Stimulated activated CD8-positive, alpha-beta memory T cell treated with anti-CD3 and anti-CD28 coated beads, Interleukin-2, amount 100 ng/mL, for 1 hour (primary cell): Measurements from ENCODE around the gene KNTC1.
"Not testable (repeated sequence)": the region's sequence is repeated elsewhere in the genome, so short reads cannot be mapped to it uniquely, and the experiment has no call there.

ENCODE experiments used
- DNase-seq, 2 donors: peaks; one replicate each; pipeline ENCODE4 v3.0.0-alpha.2; 2020; ENCODE audit warnings: low read depth in 2 of 2

Gene KNTC1

GRCh38 chr12:122558745-122559641, 31.9 kb downstream of the KNTC1 start:
- DNase-seq: no peak

- DNase-seq: no peak
Measured at GRCh38 chr12:122560138-122560537, 33.1 kb downstream of the KNTC1 start.

GRCh38 chr12:122563361-122563760, 36.3 kb downstream of the KNTC1 start:
- no peak for DNase-seq

GRCh38 chr12:122566816-122567215, 39.8 kb downstream of the KNTC1 start:
- DNase-seq: not testable (repeated sequence)

GRCh38 chr12:122569288-122569687, 42.2 kb downstream of the KNTC1 start:
- no peak for DNase-seq

- not testable (repeated sequence) for DNase-seq
Measured at GRCh38 chr12:122570006-122570405, 43.0 kb downstream of the KNTC1 start.

- no peak for DNase-seq
Measured at GRCh38 chr12:122571821-122572220, 44.8 kb downstream of the KNTC1 start.

- DNase-seq: not testable (repeated sequence)
Measured at GRCh38 chr12:122583294-122583693, 56.2 kb downstream of the KNTC1 start.

GRCh38 chr12:122584177-122584863, 57.3 kb downstream of the KNTC1 start:
- no peak for DNase-seq

GRCh38 chr12:122590990-122591389, 63.9 kb downstream of the KNTC1 start:
- DNase-seq: no peak

GRCh38 chr12:122591966-122592365, 64.9 kb downstream of the KNTC1 start:
- DNase-seq: not testable (repeated sequence)

- DNase-seq: not testable (repeated sequence)
Measured at GRCh38 chr12:122592543-122592942, 65.5 kb downstream of the KNTC1 start.

- DNase-seq: no peak
Measured at GRCh38 chr12:122593910-122594309, 66.9 kb downstream of the KNTC1 start.

- no peak for DNase-seq
Measured at GRCh38 chr12:122596838-122597237, 69.8 kb downstream of the KNTC1 start.

GRCh38 chr12:122602456-122602855, 75.4 kb downstream of the KNTC1 start:
- DNase-seq: no peak

- DNase-seq: no peak
Measured at GRCh38 chr12:122604993-122605392, 77.9 kb downstream of the KNTC1 start.

GRCh38 chr12:122609732-122610131, 82.7 kb downstream of the KNTC1 start:
- DNase-seq: no peak

- DNase-seq: no peak
Measured at GRCh38 chr12:122610207-122610606, 83.2 kb downstream of the KNTC1 start.

- DNase-seq: no peak
Measured at GRCh38 chr12:122610911-122611310, 83.9 kb downstream of the KNTC1 start.

GRCh38 chr12:122614839-122615238, 87.8 kb downstream of the KNTC1 start:
- DNase-seq: no peak

GRCh38 chr12:122615780-122616179, 88.7 kb downstream of the KNTC1 start:
- no peak for DNase-seq

- DNase-seq: no peak
Measured at GRCh38 chr12:122635471-122635870, 108.4 kb downstream of the KNTC1 start.

- no peak for DNase-seq
Measured at GRCh38 chr12:122643207-122643805, 116.3 kb downstream of the KNTC1 start.
